ENCODE data around the gene ZDHHC4. TPM values are rescaled to one million over a fixed set of nuclear protein-coding genes. Genes with fewer than 3 reads are reported as not detected.

ZDHHC4 gene
- total and polyA plus RNA-seq, 9 of the 15 experiments (the other 6 are each of a cell fraction or from before 2014, with no cell fraction given): 33.4 to 106 (median 58.3) TPM

DNA sequence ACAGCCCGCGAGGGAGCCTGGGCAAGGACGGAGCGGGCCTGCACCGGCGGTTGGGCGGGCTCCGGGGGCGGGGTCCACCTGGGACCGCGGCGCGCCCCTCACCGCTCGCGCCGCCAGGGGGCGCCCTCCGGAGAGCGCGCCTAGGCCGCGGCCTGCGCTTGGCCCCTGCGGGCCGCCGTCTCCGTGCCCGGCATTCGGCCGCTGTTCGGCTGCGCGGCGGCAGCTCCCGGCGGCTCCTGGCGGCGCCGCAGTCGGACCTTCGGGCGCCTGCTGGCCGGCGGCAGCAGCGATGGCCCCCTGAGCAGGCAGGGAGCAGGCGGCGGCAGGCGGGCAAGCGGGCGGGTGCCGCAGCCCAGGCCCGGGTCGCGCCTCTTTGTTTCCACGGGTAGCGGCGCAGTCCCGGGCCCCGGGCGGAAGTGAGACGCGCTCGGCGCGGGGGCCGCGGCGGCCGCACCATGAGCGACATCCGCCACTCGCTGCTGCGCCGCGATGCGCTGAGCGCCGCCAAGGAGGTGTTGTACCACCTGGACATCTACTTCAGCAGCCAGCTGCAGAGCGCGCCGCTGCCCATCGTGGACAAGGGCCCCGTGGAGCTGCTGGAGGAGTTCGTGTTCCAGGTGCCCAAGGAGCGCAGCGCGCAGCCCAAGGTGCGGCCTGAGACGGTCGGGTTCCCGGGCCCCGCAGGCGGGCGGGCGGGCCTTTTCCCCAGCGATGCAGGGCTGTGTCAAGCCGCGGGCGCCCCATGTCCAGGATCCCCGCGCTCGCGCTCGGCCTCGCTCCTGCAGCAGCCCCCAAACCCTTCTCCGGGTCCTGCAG is 12.8 kb downstream of the ZDHHC4 start, which contains the start of gene INTS15 (continued):
- TF ChIP-seq THRB (CRISPR knock-in tag; conservative IDR thresholded peaks at IDR 0.05) (no peak), DEAF1 (CRISPR knock-in tag; IDR thresholded peaks at IDR 0.05) (no peak), MCM2 (IDR thresholded peaks at IDR 0.05; ENCODE audit: low read depth) (no peak), ZBTB8A (IDR thresholded peaks at IDR 0.05; ENCODE audit: partially characterized antibody) (no peak), ILK (tag; IDR thresholded peaks at IDR 0.05; ENCODE audit: borderline replicate concordance, low read depth) (no peak), POLR2A (conservative IDR thresholded peaks at IDR 0.05) (no peak; the same call in 1 of the 2 replicates), ZNF239 (CRISPR knock-in tag; IDR thresholded peaks at IDR 0.05) (no peak), PCBP1 (IDR thresholded peaks at IDR 0.05; ENCODE audit: low read depth, low read length, poor library complexity, severe bottlenecking) (peak; percentile 35), GATAD2A (IDR thresholded peaks at IDR 0.05) (no peak), SUPT5H (IDR thresholded peaks at IDR 0.05) (0 out of 2 replicates have a peak, but pooled peaks have one; percentile 10), BMI1 (IDR thresholded peaks at IDR 0.05; ENCODE audit: low read length) (no peak), ZNF280A (IDR thresholded peaks at IDR 0.05; ENCODE audit: low read depth, partially characterized antibody) (no peak), ARID1B (IDR thresholded peaks at IDR 0.05) (no peak), ZNF586 (CRISPR knock-in tag; conservative IDR thresholded peaks at IDR 0.05) (no peak), ZNF644 (tag; IDR thresholded peaks at IDR 0.05; ENCODE audit: low read depth) (no peak)
- TF ChIP-seq, protein P1, sequence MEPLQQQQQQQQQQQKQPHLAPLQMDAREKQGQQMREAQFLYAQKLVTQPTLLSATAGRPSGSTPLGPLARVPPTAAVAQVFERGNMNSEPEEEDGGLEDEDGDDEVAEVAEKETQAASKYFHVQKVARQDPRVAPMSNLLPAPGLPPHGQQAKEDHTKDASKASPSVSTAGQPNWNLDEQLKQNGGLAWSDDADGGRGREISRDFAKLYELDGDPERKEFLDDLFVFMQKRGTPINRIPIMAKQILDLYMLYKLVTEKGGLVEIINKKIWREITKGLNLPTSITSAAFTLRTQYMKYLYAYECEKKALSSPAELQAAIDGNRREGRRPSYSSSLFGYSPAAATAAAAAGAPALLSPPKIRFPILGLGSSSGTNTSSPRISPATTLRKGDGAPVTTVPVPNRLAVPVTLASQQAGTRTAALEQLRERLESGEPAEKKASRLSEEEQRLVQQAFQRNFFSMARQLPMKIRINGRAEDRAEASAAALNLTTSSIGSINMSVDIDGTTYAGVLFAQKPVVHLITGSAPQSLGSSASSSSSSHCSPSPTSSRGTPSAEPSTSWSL (CRISPR knock-in tag; IDR thresholded peaks at IDR 0.05; ENCODE audit: borderline replicate concordance): no peak
- TF ChIP-seq, protein P2, sequence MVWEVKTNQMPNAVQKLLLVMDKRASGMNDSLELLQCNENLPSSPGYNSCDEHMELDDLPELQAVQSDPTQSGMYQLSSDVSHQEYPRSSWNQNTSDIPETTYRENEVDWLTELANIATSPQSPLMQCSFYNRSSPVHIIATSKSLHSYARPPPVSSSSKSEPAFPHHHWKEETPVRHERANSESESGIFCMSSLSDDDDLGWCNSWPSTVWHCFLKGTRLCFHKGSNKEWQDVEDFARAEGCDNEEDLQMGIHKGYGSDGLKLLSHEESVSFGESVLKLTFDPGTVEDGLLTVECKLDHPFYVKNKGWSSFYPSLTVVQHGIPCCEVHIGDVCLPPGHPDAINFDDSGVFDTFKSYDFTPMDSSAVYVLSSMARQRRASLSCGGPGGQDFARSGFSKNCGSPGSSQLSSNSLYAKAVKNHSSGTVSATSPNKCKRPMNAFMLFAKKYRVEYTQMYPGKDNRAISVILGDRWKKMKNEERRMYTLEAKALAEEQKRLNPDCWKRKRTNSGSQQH (CRISPR knock-in tag; IDR thresholded peaks at IDR 0.05): no peak
- TF ChIP-seq, protein P3, sequence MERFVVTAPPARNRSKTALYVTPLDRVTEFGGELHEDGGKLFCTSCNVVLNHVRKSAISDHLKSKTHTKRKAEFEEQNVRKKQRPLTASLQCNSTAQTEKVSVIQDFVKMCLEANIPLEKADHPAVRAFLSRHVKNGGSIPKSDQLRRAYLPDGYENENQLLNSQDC (CRISPR knock-in tag; IDR thresholded peaks at IDR 0.05): no peak
- TF ChIP-seq, protein P4, sequence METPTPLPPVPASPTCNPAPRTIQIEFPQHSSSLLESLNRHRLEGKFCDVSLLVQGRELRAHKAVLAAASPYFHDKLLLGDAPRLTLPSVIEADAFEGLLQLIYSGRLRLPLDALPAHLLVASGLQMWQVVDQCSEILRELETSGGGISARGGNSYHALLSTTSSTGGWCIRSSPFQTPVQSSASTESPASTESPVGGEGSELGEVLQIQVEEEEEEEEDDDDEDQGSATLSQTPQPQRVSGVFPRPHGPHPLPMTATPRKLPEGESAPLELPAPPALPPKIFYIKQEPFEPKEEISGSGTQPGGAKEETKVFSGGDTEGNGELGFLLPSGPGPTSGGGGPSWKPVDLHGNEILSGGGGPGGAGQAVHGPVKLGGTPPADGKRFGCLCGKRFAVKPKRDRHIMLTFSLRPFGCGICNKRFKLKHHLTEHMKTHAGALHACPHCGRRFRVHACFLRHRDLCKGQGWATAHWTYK (CRISPR knock-in tag; IDR thresholded peaks at IDR 0.05): peak; percentile 38; the same call in 1 of the 2 replicates
